Suprapubic skin (tissue), 3 donors: ENCODE data around the gene CEACAM8.
A peak's percentile ranks its signal among the peaks of the same experiment; 100 is the strongest.

Source experiments
- CTCF ChIP-seq, 2 donors: fragments of 200-600 bp in 1 of 2; fragments of 450-650 bp in 1 of 2; sonication (generic) in 1 of 2; IDR thresholded peaks; one replicate each; pipeline ENCODE4 v1.5.1; 2016 to 2019; ENCODE audit warnings: antibody characterized with exemption in 2 of 2, mild to moderate bottlenecking in 1 of 2, moderate library complexity in 1 of 2
- POLR2AphosphoS5 ChIP-seq, 3 donors: sonication (generic); formaldehyde crosslinking; IDR thresholded peaks; one replicate each; pipeline ENCODE4 v1.6.1; 2017; ENCODE audit warnings: antibody characterized with exemption in 3 of 3

GRCh38 chr19:42596391-42597072 is 1.8 kb upstream of the CEACAM8 start:
- TF ChIP-seq CTCF (IDR thresholded peaks at IDR 0.05) (peak; percentile 42 to 91), POLR2AphosphoS5 (IDR thresholded peaks at IDR 0.05) (no peak)
